Esophagus (tissue), 2 donors: ENCODE data around the gene TCEA3. TPM values are rescaled to one million over a fixed set of nuclear protein-coding genes. Genes with fewer than 3 reads are reported as not detected.
A peak's percentile ranks its signal among the peaks of the same experiment; 100 is the strongest.

Experiments used
- H3K27ac ChIP-seq, 2 donors: one replicate each; pipeline ENCODE4 v1.5.1; 2013; ENCODE audit warnings: low read depth in 2 of 2, mild to moderate bottlenecking in 2 of 2, inconsistent platforms in 1 of 2, low read length in 1 of 2, moderate library complexity in 1 of 2
- H3K27me3 ChIP-seq, 2 donors: one replicate each; pipeline ENCODE4 v1.6.1; 2013; ENCODE audit warnings: low read length in 2 of 2, control low read depth in 1 of 2, mild to moderate bottlenecking in 1 of 2; ENCODE audit not compliant: insufficient read depth in 2 of 2, control insufficient read depth in 1 of 2
- H3K36me3 ChIP-seq, 2 donors: one replicate each; pipeline ENCODE4 v1.6.1; 2013; ENCODE audit warnings: low read length in 1 of 2; ENCODE audit not compliant: control insufficient read depth in 2 of 2, insufficient read depth in 2 of 2
- H3K4me1 ChIP-seq, 2 donors: one replicate each; pipeline ENCODE4 v1.6.1; 2013; ENCODE audit warnings: low read length in 1 of 2; ENCODE audit not compliant: control insufficient read depth in 2 of 2, insufficient read depth in 2 of 2
- H3K4me3 ChIP-seq, 2 donors: one replicate each; pipeline ENCODE4 v1.5.1; 2013; ENCODE audit warnings: low read length in 2 of 2, mild to moderate bottlenecking in 2 of 2, low read depth in 1 of 2, moderate library complexity in 1 of 2
- H3K9me3 ChIP-seq, 2 donors: one replicate each; pipeline ENCODE4 v1.6.1; 2013; ENCODE audit warnings: mild to moderate bottlenecking in 2 of 2, low read depth in 1 of 2, low read length in 1 of 2, moderate library complexity in 1 of 2; ENCODE audit not compliant: control insufficient read depth in 2 of 2, insufficient read depth in 1 of 2
- WGBS, 2 donors: extraction: QIAGEN DNeasy Blood & Tissue Kit; methylation state at CpG; one replicate each; pipeline ENCODE4 v1.1.7; 2013; 5-methylcytosine and 5-hydroxymethylcytosine counted together
- polyA plus RNA-seq, 2 donors: library from polyadenylated mRNA; stranded (reverse); fragments of 200-250 nt; gene quantifications; one replicate each; pipeline ENCODE4 v1.2.3, GENCODE V29; 2013
- donor health status: healthy with polysubstance abuse.
- donor health status: Bipolar disorder and iron deficiency.

TCEA3 gene
- polyA plus RNA-seq, 2 donors, result 22.0 to 37.7 TPM

GRCh38 chr1:23462766-23463165 is 38.2 kb upstream of the TCEA3 start:
- no peaks in the 10 kb centered on the region for H3K9me3 ChIP-seq
- no peak overlapping the region for H3K27ac ChIP-seq
- H3K4me1 ChIP-seq, result no peaks in the 10 kb centered on the region
- no peaks in the 10 kb centered on the region for H3K27me3 ChIP-seq
- WGBS, 2 donors, result 95 to 97% methylated on average over 2 of the region's 2 CpGs
- H3K36me3 ChIP-seq, result no peaks in the 10 kb centered on the region
- no peak overlapping the region for H3K4me3 ChIP-seq

GRCh38 chr1:23461050-23461449 is 36.5 kb upstream of the TCEA3 start:
- no peak overlapping the region for H3K27ac ChIP-seq
- H3K27me3 ChIP-seq, result no peaks in the 10 kb centered on the region
- H3K9me3 ChIP-seq, result no peaks in the 10 kb centered on the region
- 88 to 91% methylated on average over 3 of the region's 3 CpGs for WGBS, 2 donors
- H3K36me3 ChIP-seq, result no peaks in the 10 kb centered on the region
- H3K4me3 ChIP-seq, result no peak overlapping the region
- no peaks in the 10 kb centered on the region for H3K4me1 ChIP-seq

GRCh38 chr1:23460519-23460918 is 36.0 kb upstream of the TCEA3 start:
- H3K36me3 ChIP-seq, result no peaks in the 10 kb centered on the region
- H3K27ac ChIP-seq, result no peak overlapping the region
- H3K4me1 ChIP-seq, result no peaks in the 10 kb centered on the region
- no peak overlapping the region for H3K4me3 ChIP-seq
- no peaks in the 10 kb centered on the region for H3K27me3 ChIP-seq
- no peaks in the 10 kb centered on the region for H3K9me3 ChIP-seq
- WGBS, 2 donors, result 52 to 67% methylated on average over 4 of the region's 4 CpGs

GRCh38 chr1:23459338-23459757 is 34.8 kb upstream of the TCEA3 start:
- WGBS, 2 donors, result 63 to 76% methylated on average over 2 of the region's 2 CpGs
- Histone ChIP-seq H3K4me3 (no peak overlapping the region), H3K27ac (no peak overlapping the region), H3K36me3 (peaks cover 0 to 7% of the 10 kb centered on the region in 2 donors), H3K4me1 (no peaks in the 10 kb centered on the region), H3K27me3 (no peaks in the 10 kb centered on the region), H3K9me3 (no peaks in the 10 kb centered on the region)

- 72 to 80% methylated on average over 5 of the region's 5 CpGs for WGBS, 2 donors
- H3K27ac ChIP-seq, result no peak overlapping the region
- no peak overlapping the region for H3K4me3 ChIP-seq
Measured at GRCh38 chr1:23456226-23456625, 31.7 kb upstream of the TCEA3 start.

GRCh38 chr1:23453455-23454000 is 29.0 kb upstream of the TCEA3 start:
- Histone ChIP-seq H3K27ac (no peak overlapping the region), H3K27me3 (no peaks in the 10 kb centered on the region), H3K4me1 (peaks cover 7 to 19% of the 10 kb centered on the region in 2 donors), H3K4me3 (no peak overlapping the region), H3K36me3 (peaks cover 0 to 7% of the 10 kb centered on the region in 2 donors), H3K9me3 (no peaks in the 10 kb centered on the region)
- 92 to 97% methylated on average over 3 of the region's 3 CpGs for WGBS, 2 donors

More at GRCh38 chr1:23456226-23456625, 31.7 kb upstream of the TCEA3 start:
- Histone ChIP-seq H3K27me3 (no peaks in the 10 kb centered on the region), H3K4me1 (peaks cover 7 to 14% of the 10 kb centered on the region in 2 donors), H3K9me3 (no peaks in the 10 kb centered on the region), H3K36me3 (peaks cover 0 to 7% of the 10 kb centered on the region in 2 donors)

GRCh38 chr1:23452011-23452411 is 27.5 kb upstream of the TCEA3 start:
- Histone ChIP-seq H3K27ac (peak overlapping the region; percentile 60 to 89), H3K4me1 (peaks cover 7 to 19% of the 10 kb centered on the region in 2 donors)
- 22 to 26% methylated on average over 5 of the region's 5 CpGs for WGBS, 2 donors

GRCh38 chr1:23451441-23451840 is 26.9 kb upstream of the TCEA3 start:
- Histone ChIP-seq H3K4me1 (peaks cover 7 to 19% of the 10 kb centered on the region in 2 donors), H3K9me3 (no peaks in the 10 kb centered on the region), H3K27me3 (no peaks in the 10 kb centered on the region), H3K4me3 (no peak overlapping the region), H3K27ac (peak overlapping the region; percentile 60 to 89), H3K36me3 (peaks cover 0 to 7% of the 10 kb centered on the region in 2 donors)
- 17 to 26% methylated on average over 1 of the region's 1 CpG for WGBS, 2 donors

More at GRCh38 chr1:23452011-23452411, 27.5 kb upstream of the TCEA3 start:
- no peak overlapping the region for H3K4me3 ChIP-seq
- no peaks in the 10 kb centered on the region for H3K27me3 ChIP-seq
- no peaks in the 10 kb centered on the region for H3K9me3 ChIP-seq
- H3K36me3 ChIP-seq, result peaks cover 0 to 7% of the 10 kb centered on the region in 2 donors

- H3K27me3 ChIP-seq, result no peaks in the 10 kb centered on the region
- H3K4me1 ChIP-seq, result peaks cover 7 to 19% of the 10 kb centered on the region in 2 donors
- WGBS, 2 donors, result 86 to 91% methylated on average over 4 of the region's 4 CpGs
- H3K27ac ChIP-seq, result peak overlapping the region; percentile 60 to 89
- peaks cover 0 to 7% of the 10 kb centered on the region in 2 donors for H3K36me3 ChIP-seq
- no peaks in the 10 kb centered on the region for H3K9me3 ChIP-seq
- no peak overlapping the region for H3K4me3 ChIP-seq
Measured at GRCh38 chr1:23450894-23451293, 26.3 kb upstream of the TCEA3 start.

- Histone ChIP-seq H3K4me1 (peaks cover 7 to 19% of the 10 kb centered on the region in 2 donors), H3K27ac (peak overlapping the region in 1 of 2 donors; percentile 66), H3K4me3 (no peak overlapping the region), H3K36me3 (peaks cover 0 to 2% of the 10 kb centered on the region in 2 donors), H3K9me3 (no peaks in the 10 kb centered on the region), H3K27me3 (no peaks in the 10 kb centered on the region)
- 88 to 89% methylated on average over 4 of the region's 4 CpGs for WGBS, 2 donors
Measured at GRCh38 chr1:23449958-23450357, 25.4 kb upstream of the TCEA3 start.
